OCI-LY7 (cell line): ENCODE measurements around the gene CIB2. TPM values are rescaled to one million over a fixed set of nuclear protein-coding genes. Genes with fewer than 3 reads are reported as not detected.

Experiments used
- BruUV-seq: library from RNA; stranded (reverse); fragments of 400-500 nt; replicated peaks from 2 replicates; lab custom pipeline; 2021; lab: Mats Ljungman, UMichigan
- CTCF ChIA-PET: fragments of 300-600 bp; sonication (Branson Sonifier 250); formaldehyde crosslinking; loops from one replicate; lab custom pipeline; 2022; ENCODE audit warnings: antibody characterized with exemption; ENCODE audit not compliant: unreplicated experiment; lab: Charles Lee
- POLR2A ChIA-PET: fragments of 300-600 bp; sonication (Branson Sonifier 250); formaldehyde crosslinking; loops from one replicate; lab custom pipeline; 2022; ENCODE audit warnings: antibody characterized with exemption; lab: Charles Lee
- DNase-seq: peaks from one replicate; pipeline ENCODE4 v3.0.0-alpha.2; 2015; ENCODE audit warnings: low spot score
- H2AFZ ChIP-seq: fragments of 200-600 bp; sonication (generic), shearing (Covaris generic); 2 replicates; pipeline ENCODE4 v1.6.1; 2014; ENCODE audit warnings: mild to moderate bottlenecking, antibody characterized with exemption, low read length, moderate library complexity
- H3K27ac ChIP-seq: fragments of 200-600 bp; sonication (generic); 2 replicates; pipeline ENCODE4 v1.5.1; 2014; ENCODE audit warnings: mixed run types, low read depth, mild to moderate bottlenecking, moderate library complexity, low read length, inconsistent platforms; ENCODE audit not compliant: poor library complexity, severe bottlenecking
- H3K36me3 ChIP-seq: fragments of 200-600 bp; sonication (generic); 2 replicates; pipeline ENCODE4 v1.6.1; 2014; ENCODE audit warnings: mild to moderate bottlenecking, antibody characterized with exemption, low read length, moderate library complexity, mixed read lengths; ENCODE audit not compliant: insufficient read depth
- H3K4me1 ChIP-seq: fragments of 200-600 bp; sonication (generic); 2 replicates; pipeline ENCODE4 v1.5.1; 2014; ENCODE audit warnings: mild to moderate bottlenecking, low read length; ENCODE audit not compliant: insufficient read depth, poor library complexity, severe bottlenecking
- H3K4me2 ChIP-seq: fragments of 200-600 bp; sonication (generic); 2 replicates; pipeline ENCODE4 v1.6.1; 2014; ENCODE audit warnings: mild to moderate bottlenecking, low read length
- H3K4me3 ChIP-seq: fragments of 200-600 bp; sonication (generic); 2 replicates; pipeline ENCODE4 v1.5.1; 2014; ENCODE audit warnings: mild to moderate bottlenecking, low read depth, low read length; ENCODE audit not compliant: poor library complexity, severe bottlenecking
- H3K79me2 ChIP-seq: fragments of 200-600 bp; sonication (generic); 2 replicates; pipeline ENCODE4 v1.6.1; 2016; ENCODE audit warnings: low read depth, mild to moderate bottlenecking, low read length, moderate library complexity, mixed read lengths; ENCODE audit not compliant: insufficient read depth
- H3K9me2 ChIP-seq: fragments of 200-600 bp; sonication (generic); 2 replicates; pipeline ENCODE4 v1.6.1; 2016; ENCODE audit warnings: mild to moderate bottlenecking, low read length, mixed read lengths; ENCODE audit not compliant: insufficient read depth
- H3K9me3 ChIP-seq: fragments of 200-600 bp; sonication (generic); 2 replicates; pipeline ENCODE4 v1.6.1; 2014; ENCODE audit warnings: mild to moderate bottlenecking, mixed run types, low read length, mixed read lengths
- H4K20me1 ChIP-seq: fragments of 200-600 bp; sonication (generic); 2 replicates; pipeline ENCODE4 v1.6.1; 2014; ENCODE audit warnings: mild to moderate bottlenecking, antibody characterized with exemption, low read length, moderate library complexity, mixed read lengths; ENCODE audit not compliant: insufficient read depth
- CTCF ChIP-seq: fragments of 200-600 bp; sonication (generic); conservative IDR thresholded peaks from 2 replicates; pipeline ENCODE4 v1.5.1; 2014; ENCODE audit warnings: mild to moderate bottlenecking, antibody characterized with exemption, low read length, moderate library complexity, mixed read lengths
- EZH2phosphoT487 ChIP-seq: fragments of 200-600 bp; sonication (generic); IDR thresholded peaks from 2 replicates; pipeline ENCODE4 v1.6.1; 2018; ENCODE audit warnings: low read depth, borderline replicate concordance, mild to moderate bottlenecking, mixed run types, antibody characterized with exemption, low read length, moderate library complexity, mixed read lengths
- intact Hi-C: fragments of 100-400 bp; cut with micrococcal nuclease; formaldehyde crosslinking; loops from one replicate; pipeline ENCODE4 v1.10.0; 2022; ENCODE audit not compliant: unreplicated experiment
- total RNA-seq, 2 experiments: library from RNA; depleted of rRNA in 1 of 2; stranded (reverse); fragments of >200 nt in 1 of 2; shearing (Covaris generic) in 1 of 2; gene quantifications; 2 replicates each; pipeline ENCODE4 v1.2.3, GENCODE V29; 2014 to 2022

The CIB2 gene
- total RNA-seq, 2 experiments from 2014 or later: 0.36 to 5.0 TPM

- TF ChIP-seq EZH2phosphoT487: no peak
- intact Hi-C loops: loop anchor here (1.0 to 2.0 kb wide), 2 partner anchors 17 to 22 kb away; partner anchors contain the start of gene CIB2
- Histone ChIP-seq H3K4me2 (peak overlapping the region; percentile 82), H3K79me2 (peaks cover 46% of the 10 kb centered on the region), H2AFZ (peak overlapping the region; percentile 45; the same call in 1 of the 2 replicates), H3K4me3 (peak overlapping the region; percentile 88), H3K9me3 (no peaks in the 10 kb centered on the region), H3K4me1 (peaks cover 30% of the 10 kb centered on the region), H3K27ac (peak overlapping the region; percentile 25), H3K9me2 (no peaks in the 10 kb centered on the region), H3K36me3 (peaks cover 20% of the 10 kb centered on the region), H4K20me1 (peaks cover 8% of the 10 kb centered on the region; the same call in 1 of the 2 replicates)
- DNase-seq: no peak
- POLR2A ChIA-PET: interaction anchor here (0.7 to 1.6 kb wide), 7 partner anchors 9 to 676 kb away, joined by 3 to 9 read pairs (median 4); no protein-coding TSS in a partner anchor
- CTCF ChIA-PET: interaction anchor here (0.8 kb wide), 1 partner anchor 40 kb away, joined by 3 read pairs; no protein-coding TSS in a partner anchor
- TSS peak; percentile 96 for BruUV-seq
These were observed 17.3 kb upstream of the CIB2 start for GRCh38 chr15:78148392-78149067.

GRCh38 chr15:78147566-78147965, 16.3 kb upstream of the CIB2 start:
- H3K27ac ChIP-seq: no peak overlapping the region
- H3K9me3 ChIP-seq: no peaks in the 10 kb centered on the region
- DNase-seq: no peak
- no peak overlapping the region for H3K4me3 ChIP-seq
- peaks cover 36% of the 10 kb centered on the region for H3K79me2 ChIP-seq
- H3K9me2 ChIP-seq: no peaks in the 10 kb centered on the region
- intact Hi-C loops: no loop called here
- H3K4me1 ChIP-seq: peaks cover 21% of the 10 kb centered on the region
- POLR2A ChIA-PET: interaction anchor here (1.6 kb wide), 1 partner anchor 8 kb away, joined by 7 read pairs; no protein-coding TSS in a partner anchor
- no peak overlapping the region for H3K4me2 ChIP-seq
- no peak overlapping the region for H2AFZ ChIP-seq
- CTCF ChIA-PET: no interaction called here
- H3K36me3 ChIP-seq: peaks cover 11% of the 10 kb centered on the region
- TF ChIP-seq EZH2phosphoT487 (no peak), CTCF (no peak)
- peaks cover 8% of the 10 kb centered on the region; the same call in 1 of the 2 replicates for H4K20me1 ChIP-seq
- no TSS peak for BruUV-seq

GRCh38 chr15:78146425-78147154, 15.3 kb upstream of the CIB2 start:
- no TSS peak for BruUV-seq
- H3K27ac ChIP-seq: no peak overlapping the region
- DNase-seq: no peak
- no peaks in the 10 kb centered on the region for H3K9me2 ChIP-seq
- no peak overlapping the region for H3K4me3 ChIP-seq
- peaks cover 9% of the 10 kb centered on the region for H3K36me3 ChIP-seq
- TF ChIP-seq EZH2phosphoT487 (no peak), CTCF (no peak)
- H3K4me2 ChIP-seq: no peak overlapping the region
- ChIA-PET POLR2A (no interaction called here), CTCF (no interaction called here)
- H3K79me2 ChIP-seq: peaks cover 29% of the 10 kb centered on the region
- no peaks in the 10 kb centered on the region for H3K9me3 ChIP-seq
- no peak overlapping the region for H2AFZ ChIP-seq
- H3K4me1 ChIP-seq: peaks cover 20% of the 10 kb centered on the region
- intact Hi-C loops: no loop called here
- peaks cover 8% of the 10 kb centered on the region; the same call in 1 of the 2 replicates for H4K20me1 ChIP-seq
